Vagina (tissue), 2 donors: ENCODE data around the gene SYNE1. TPM values are rescaled to one million over a fixed set of nuclear protein-coding genes. Genes with fewer than 3 reads are reported as not detected.
A peak's percentile ranks its signal among the peaks of the same experiment; 100 is the strongest.

Source experiments
- DNase-seq, 2 donors: peaks; one replicate each; pipeline ENCODE4 v3.0.0-alpha.2; 2017; ENCODE audit errors: extremely low spot score in 2 of 2
- H3K27ac ChIP-seq: fragments of 200-600 bp; sonication (generic); one replicate; pipeline ENCODE4 v1.5.1; 2019
- H3K27me3 ChIP-seq: fragments of 200-600 bp; sonication (generic); one replicate; pipeline ENCODE4 v1.5.1; 2019
- H3K36me3 ChIP-seq, 2 donors: fragments of 200-600 bp; sonication (generic); one replicate each; pipeline ENCODE4 v1.5.1; 2017 to 2019
- H3K4me1 ChIP-seq: fragments of 200-600 bp; sonication (generic); one replicate; pipeline ENCODE4 v1.5.1; 2019
- H3K4me3 ChIP-seq, 2 donors: fragments of 200-600 bp; sonication (generic); 1 replicate in 1 of 2; 2 replicates in 1 of 2; pipeline ENCODE4 v1.5.1; 2016 to 2019
- H3K9me3 ChIP-seq: fragments of 200-600 bp; sonication (generic); one replicate; pipeline ENCODE4 v1.5.1; 2019
- POLR2A ChIP-seq, 2 donors: fragments of 450-650 bp; IDR thresholded peaks; one replicate each; pipeline ENCODE4 v1.6.1; 2017; ENCODE audit warnings: antibody characterized with exemption in 2 of 2, mild to moderate bottlenecking in 2 of 2, moderate library complexity in 2 of 2
- POLR2AphosphoS5 ChIP-seq, 2 donors: sonication (generic); formaldehyde crosslinking; IDR thresholded peaks; one replicate each; pipeline ENCODE4 v1.9.0; 2017; ENCODE audit warnings: antibody characterized with exemption in 2 of 2, mild to moderate bottlenecking in 2 of 2, low read depth in 1 of 2; ENCODE audit not compliant: insufficient read depth in 1 of 2
- intact Hi-C: fragments of 100-400 bp; cut with DNase I; formaldehyde crosslinking; loops from one replicate; pipeline ENCODE4 v1.15.1; 2023
- total RNA-seq: library from RNA; depleted of rRNA; stranded (reverse); fragments of >200 nt; gene quantifications from one replicate; pipeline ENCODE4 v1.2.3, GENCODE V29; 2016
- TF ChIP-seq, protein P1 (sequence below), 3 experiments: fragments of 450-650 bp in 2 of 3; fragments of 200-600 bp in 1 of 3; sonication (generic) in 1 of 3; IDR thresholded peaks; one replicate each; pipeline ENCODE4 v1.5.1; 2017 to 2019; ENCODE audit warnings: antibody characterized with exemption in 3 of 3, mild to moderate bottlenecking in 2 of 3, moderate library complexity in 2 of 3

Gene SYNE1
- total RNA-seq, 1 donor from 2014 or later: 81.5 TPM

DNA sequence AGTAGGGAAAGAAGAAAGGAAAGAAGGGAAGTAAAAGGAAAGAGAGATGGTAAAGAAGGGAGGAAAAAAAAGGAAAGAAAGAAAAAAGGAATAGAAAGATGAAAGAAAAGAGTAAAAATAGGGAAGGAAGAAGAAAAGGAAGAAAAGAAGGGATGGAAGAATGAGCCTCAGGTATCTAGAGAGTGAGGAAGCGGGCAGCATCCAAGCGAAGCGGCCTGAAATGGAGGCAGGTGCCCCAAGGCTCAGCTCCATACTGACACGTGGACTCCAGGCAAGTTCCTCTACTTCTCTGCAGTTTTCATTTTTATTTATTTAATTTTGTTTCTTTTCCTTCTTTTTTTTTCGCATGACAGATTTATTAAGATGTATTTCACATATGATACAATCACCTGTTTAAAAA, 456.6 kb downstream of the SYNE1 start:
- DNase-seq: no peak
- Histone ChIP-seq H3K9me3 (no peaks in the 10 kb centered on the region), H3K36me3 (peaks cover 0 to 3% of the 10 kb centered on the region in 2 donors), H3K27ac (no peak overlapping the region), H3K4me3 (no peak overlapping the region), H3K4me1 (no peaks in the 10 kb centered on the region), H3K27me3 (no peaks in the 10 kb centered on the region)
- intact Hi-C loops: no loop called here
- TF ChIP-seq, protein P1, sequence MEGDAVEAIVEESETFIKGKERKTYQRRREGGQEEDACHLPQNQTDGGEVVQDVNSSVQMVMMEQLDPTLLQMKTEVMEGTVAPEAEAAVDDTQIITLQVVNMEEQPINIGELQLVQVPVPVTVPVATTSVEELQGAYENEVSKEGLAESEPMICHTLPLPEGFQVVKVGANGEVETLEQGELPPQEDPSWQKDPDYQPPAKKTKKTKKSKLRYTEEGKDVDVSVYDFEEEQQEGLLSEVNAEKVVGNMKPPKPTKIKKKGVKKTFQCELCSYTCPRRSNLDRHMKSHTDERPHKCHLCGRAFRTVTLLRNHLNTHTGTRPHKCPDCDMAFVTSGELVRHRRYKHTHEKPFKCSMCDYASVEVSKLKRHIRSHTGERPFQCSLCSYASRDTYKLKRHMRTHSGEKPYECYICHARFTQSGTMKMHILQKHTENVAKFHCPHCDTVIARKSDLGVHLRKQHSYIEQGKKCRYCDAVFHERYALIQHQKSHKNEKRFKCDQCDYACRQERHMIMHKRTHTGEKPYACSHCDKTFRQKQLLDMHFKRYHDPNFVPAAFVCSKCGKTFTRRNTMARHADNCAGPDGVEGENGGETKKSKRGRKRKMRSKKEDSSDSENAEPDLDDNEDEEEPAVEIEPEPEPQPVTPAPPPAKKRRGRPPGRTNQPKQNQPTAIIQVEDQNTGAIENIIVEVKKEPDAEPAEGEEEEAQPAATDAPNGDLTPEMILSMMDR (IDR thresholded peaks at IDR 0.05): no peak
- TF ChIP-seq POLR2A (IDR thresholded peaks at IDR 0.05): no peak
- TF ChIP-seq POLR2AphosphoS5 (IDR thresholded peaks at IDR 0.05; ENCODE audit: insufficient read depth in 1 of 2, low read depth in 1 of 2): no peak

DNA sequence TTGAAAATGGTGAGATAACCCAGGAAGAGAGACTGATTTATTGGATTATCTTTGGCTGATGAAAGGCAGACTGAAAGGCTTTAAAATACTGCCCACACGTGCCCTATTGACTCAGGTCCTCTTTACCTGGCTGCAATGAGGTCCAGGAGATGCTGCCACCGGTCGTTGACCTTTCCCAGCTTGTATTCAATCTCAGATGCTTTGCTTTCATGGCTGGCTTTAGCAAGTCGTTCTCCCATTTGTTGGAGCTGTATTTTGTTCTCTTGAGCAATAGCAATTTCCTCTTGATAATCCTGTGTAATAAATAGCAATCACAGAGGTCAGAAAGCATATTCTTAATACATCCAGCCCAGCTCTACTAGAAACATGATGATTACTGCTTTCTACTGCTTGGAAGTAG, 460.9 kb downstream of the SYNE1 start:
- TF ChIP-seq POLR2A (IDR thresholded peaks at IDR 0.05) (no peak), POLR2AphosphoS5 (IDR thresholded peaks at IDR 0.05; ENCODE audit: insufficient read depth in 1 of 2, low read depth in 1 of 2) (no peak)
- TF ChIP-seq, protein P1 (IDR thresholded peaks at IDR 0.05): no peak
- H3K27ac ChIP-seq: no peak overlapping the region

DNA sequence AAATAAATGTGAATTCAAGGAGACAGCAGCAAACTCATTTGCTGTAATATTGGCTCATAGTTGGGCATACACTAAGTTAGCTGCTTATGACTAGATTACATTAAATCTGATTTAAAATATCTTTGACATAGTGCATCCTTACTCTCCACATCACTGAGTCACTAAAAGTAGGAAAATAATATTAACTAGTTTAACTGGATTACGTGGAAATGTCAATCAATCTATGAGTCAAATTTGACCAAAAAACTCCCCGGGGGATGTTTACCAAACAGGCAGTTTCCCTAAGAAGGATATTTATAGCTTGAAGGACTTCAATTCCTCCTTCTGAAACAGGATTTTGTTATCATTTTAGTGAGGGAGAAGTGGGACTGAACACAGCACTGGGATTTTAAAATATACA, 463.2 kb downstream of the SYNE1 start:
- H3K36me3 ChIP-seq: peaks cover 0 to 17% of the 10 kb centered on the region in 2 donors
- no peaks in the 10 kb centered on the region for H3K4me1 ChIP-seq
- no peak for DNase-seq
- TF ChIP-seq, protein P1 (IDR thresholded peaks at IDR 0.05): no peak
- TF ChIP-seq POLR2AphosphoS5 (IDR thresholded peaks at IDR 0.05; ENCODE audit: insufficient read depth in 1 of 2, low read depth in 1 of 2): no peak
- TF ChIP-seq POLR2A (IDR thresholded peaks at IDR 0.05): no peak
- intact Hi-C loops: no loop called here
- no peaks in the 10 kb centered on the region for H3K9me3 ChIP-seq
- no peak overlapping the region for H3K27ac ChIP-seq
- H3K27me3 ChIP-seq: no peaks in the 10 kb centered on the region
- H3K4me3 ChIP-seq: no peak overlapping the region

More for the DNA sequence above, 460.9 kb downstream of the SYNE1 start:
- H3K27me3 ChIP-seq: no peaks in the 10 kb centered on the region
- no peak overlapping the region for H3K4me3 ChIP-seq
- peaks cover 0 to 11% of the 10 kb centered on the region in 2 donors for H3K36me3 ChIP-seq
- no peak for DNase-seq
- no peaks in the 10 kb centered on the region for H3K4me1 ChIP-seq
- H3K9me3 ChIP-seq: no peaks in the 10 kb centered on the region
- intact Hi-C loops: no loop called here

DNA sequence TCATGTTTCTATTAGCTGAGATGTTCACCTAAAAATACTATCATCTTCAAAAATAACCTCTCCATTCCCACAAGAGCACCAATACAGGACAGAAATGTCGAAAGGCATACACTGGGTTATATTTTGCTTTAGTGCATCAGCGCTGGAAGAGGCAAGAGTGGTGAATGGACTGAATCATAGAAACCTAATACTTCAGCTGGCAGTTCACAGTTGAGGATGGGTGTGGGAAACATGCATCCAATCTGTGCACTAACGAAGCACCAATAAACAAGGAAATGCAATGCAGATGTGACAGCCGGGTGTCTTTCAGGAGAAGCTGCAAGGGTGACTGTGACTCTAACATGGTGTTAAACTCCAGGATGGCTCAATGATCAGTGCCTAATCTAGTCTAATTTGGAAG, 463.8 kb downstream of the SYNE1 start:
- H3K4me1 ChIP-seq: peaks cover 2% of the 10 kb centered on the region
- H3K36me3 ChIP-seq: peaks cover 0 to 17% of the 10 kb centered on the region in 2 donors
- peak overlapping the region; percentile 1 for H3K27ac ChIP-seq
- TF ChIP-seq POLR2AphosphoS5 (IDR thresholded peaks at IDR 0.05; ENCODE audit: insufficient read depth in 1 of 2, low read depth in 1 of 2): no peak
- no peak for TF ChIP-seq POLR2A (IDR thresholded peaks at IDR 0.05)
- TF ChIP-seq, protein P1 (IDR thresholded peaks at IDR 0.05): no peak
- H3K27me3 ChIP-seq: no peaks in the 10 kb centered on the region
- no peak for DNase-seq
- no peaks in the 10 kb centered on the region for H3K9me3 ChIP-seq
- H3K4me3 ChIP-seq: no peak overlapping the region
- intact Hi-C loops: no loop called here

DNA sequence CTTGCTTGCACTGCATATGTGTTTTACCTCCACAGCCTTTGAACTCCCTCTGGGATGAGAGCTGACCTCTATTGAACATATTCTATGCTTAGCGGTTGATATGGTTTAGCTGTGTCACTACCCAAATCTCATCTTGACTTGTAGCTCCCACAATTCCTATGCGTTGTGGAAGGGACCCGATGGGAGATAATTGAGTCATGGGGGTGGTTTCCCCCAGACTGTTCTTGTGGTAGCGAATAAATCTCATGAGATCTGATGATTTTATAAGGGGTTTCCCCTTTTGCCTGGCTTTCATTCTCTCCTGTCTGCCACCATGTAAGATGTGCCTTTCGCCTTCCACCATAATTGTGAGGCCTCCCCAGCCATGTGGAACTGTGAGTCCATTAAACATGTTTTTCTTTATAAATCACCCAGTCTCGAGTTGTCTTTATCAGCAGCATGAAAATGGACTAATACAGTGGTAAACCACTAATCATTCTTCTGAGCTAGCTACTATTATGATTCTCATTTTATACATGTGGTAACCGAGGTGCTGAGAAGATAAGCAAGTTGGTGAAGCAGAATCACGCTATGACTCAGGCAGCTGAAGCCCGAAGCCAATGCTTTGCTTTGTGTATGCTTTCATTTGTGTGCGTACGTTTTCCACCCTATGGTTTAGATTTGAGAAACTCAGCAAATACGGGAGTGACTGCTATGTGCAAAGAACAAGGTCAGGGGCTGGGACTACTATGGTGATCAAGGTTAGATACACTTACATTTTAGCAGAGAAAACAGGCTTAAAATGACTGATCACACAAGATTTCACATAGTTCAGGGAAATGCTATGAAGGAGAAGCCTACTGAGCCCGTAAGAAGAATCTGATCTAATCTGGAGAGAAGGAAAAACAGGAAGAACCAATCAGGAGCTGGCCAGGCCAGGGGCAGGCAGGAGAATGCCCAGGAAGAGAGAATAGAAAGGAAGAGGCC, 466.2 kb downstream of the SYNE1 start:
- Histone ChIP-seq H3K4me1 (peaks cover 7% of the 10 kb centered on the region), H3K9me3 (no peaks in the 10 kb centered on the region), H3K27ac (peak overlapping the region; percentile 37), H3K36me3 (peaks cover 0 to 17% of the 10 kb centered on the region in 2 donors), H3K27me3 (no peaks in the 10 kb centered on the region), H3K4me3 (no peak overlapping the region)
- TF ChIP-seq, protein P1 (IDR thresholded peaks at IDR 0.05): no peak
- no peak for TF ChIP-seq POLR2A (IDR thresholded peaks at IDR 0.05)
- TF ChIP-seq POLR2AphosphoS5 (IDR thresholded peaks at IDR 0.05; ENCODE audit: insufficient read depth in 1 of 2, low read depth in 1 of 2): no peak
- no peak for DNase-seq
- intact Hi-C loops: no loop called here
